Diencephalon (tissue), 1 donor: ENCODE measurements around the gene GPRASP2. TPM values are rescaled to one million over a fixed set of nuclear protein-coding genes. Genes with fewer than 3 reads are reported as not detected.

ENCODE experiments used
- small RNA-seq: library from RNA; depleted of rRNA; stranded (forward); fragments of <200 nt; gene quantifications from one replicate; pipeline ENCODE3, GENCODE V24; 2014
- total RNA-seq: library from RNA; depleted of rRNA; stranded (reverse); fragments of >200 nt; gene quantifications from one replicate; pipeline ENCODE4 v1.2.3, GENCODE V29; 2014

GPRASP2 gene
- total RNA-seq, result 125 TPM

DNA sequence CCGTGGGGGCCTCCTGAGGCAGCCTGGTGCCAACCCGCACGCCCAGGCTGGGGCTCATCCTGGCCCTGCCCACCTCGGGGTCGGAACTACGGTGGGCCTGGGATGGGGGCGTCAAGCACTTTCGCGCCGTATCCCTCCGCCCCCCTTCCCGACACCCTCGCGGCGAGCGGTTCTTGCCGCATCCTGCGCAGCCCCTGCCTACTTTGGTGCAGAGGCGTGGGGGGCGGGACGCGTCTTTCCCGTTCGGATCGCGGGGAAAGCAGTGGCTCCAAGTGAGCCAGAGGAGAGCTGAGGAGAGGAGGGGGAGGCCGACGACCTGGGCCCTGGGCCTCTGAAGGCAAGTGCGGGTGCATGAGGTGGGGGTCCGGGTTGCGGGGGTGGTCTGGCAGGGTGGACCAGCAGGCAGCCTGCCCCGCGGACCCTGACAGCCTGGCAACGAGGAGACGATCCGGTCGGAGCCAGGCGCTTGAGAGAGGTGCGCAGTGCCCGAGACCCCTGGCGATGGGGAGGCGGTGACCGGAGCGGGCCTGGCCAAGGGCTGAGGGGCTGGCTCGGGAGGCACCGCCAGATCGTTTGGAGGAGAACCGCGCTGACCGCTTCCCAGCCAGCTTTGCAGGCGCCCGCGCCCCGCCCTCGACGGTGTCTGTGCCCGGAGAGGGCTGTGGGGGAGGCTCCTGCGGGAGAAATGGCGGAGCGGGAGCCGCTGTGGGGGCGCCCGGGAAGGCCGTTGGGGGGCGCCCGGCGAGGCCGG is at the start of gene GPRASP2:
Gene GPRASP2 (plus strand): TSS at position 233 of the 751 bp plus-strand sequence. CDS start 2,422 bp downstream, outside the sequence.

GRCh38 chrX:102720237-102721168 is 8.3 kb downstream of the GPRASP2 start, which contains the start of gene GPRASP3:
TSS of gene GPRASP3 (plus strand) at chrX:102720743. CDS start at chrX:102748996, 28,253 bp downstream.

Small RNAs within 50 kb of the gene (small RNA-seq; reads per million reads assigned to genes)
- gene RNU6-589P, result not detected

Other genes with a start within 250 kb of the GPRASP2 start
- gene TCP11X2, start 240.6 kb upstream of the GPRASP2 start, total RNA-seq, result 1.8 TPM
- 97.8 TPM for gene TMSB15A, start 195.7 kb upstream of the GPRASP2 start, total RNA-seq
- gene ARMCX5, start 112.9 kb upstream of the GPRASP2 start, total RNA-seq, result 38.1 TPM
- 65.3 TPM for gene GPRASP1, start 61.0 kb upstream of the GPRASP2 start, total RNA-seq
- 67.8 TPM for gene GPRASP3, start 8.3 kb downstream of the GPRASP2 start, total RNA-seq
- 0.46 TPM for gene RAB40AL, start 224.8 kb downstream of the GPRASP2 start, total RNA-seq